NCI-H460 (cell line): Measurements from ENCODE around the gene VIPR2. TPM values are rescaled to one million over a fixed set of nuclear protein-coding genes. Genes with fewer than 3 reads are reported as not detected.
"Not testable (repeated sequence)": the region's sequence is repeated elsewhere in the genome, so short reads cannot be mapped to it uniquely, and the experiment has no call there.

ENCODE experiments used
- DNase-seq: peaks from one replicate; pipeline ENCODE4 v3.0.0-alpha.2; 2016; ENCODE audit warnings: low read depth; ENCODE audit errors: extremely low read depth
- total RNA-seq: library from RNA; depleted of rRNA; stranded (reverse); fragments of >200 nt; shearing (Covaris generic); gene quantifications from 2 replicates; pipeline ENCODE4 v1.2.3, GENCODE V29; 2014

Gene VIPR2
- total RNA-seq, 1 experiment from 2014 or later, result 0.30 TPM

GRCh38 chr7:159094919-159095915 lies 49.5 kb downstream of the VIPR2 start:
- no peak for DNase-seq

GRCh38 chr7:159094023-159094740 lies 50.5 kb downstream of the VIPR2 start:
- DNase-seq, result no peak

- no peak for DNase-seq
Measured at GRCh38 chr7:159093351-159093971, 51.2 kb downstream of the VIPR2 start.

GRCh38 chr7:159092701-159093121 lies 52.0 kb downstream of the VIPR2 start:
- DNase-seq, result no peak

- DNase-seq, result no peak
Measured at GRCh38 chr7:159091480-159092475, 52.9 kb downstream of the VIPR2 start.

GRCh38 chr7:159091041-159091440 lies 53.6 kb downstream of the VIPR2 start:
- no peak for DNase-seq

- DNase-seq, result no peak
Measured at GRCh38 chr7:159088016-159088865, 56.4 kb downstream of the VIPR2 start.

- no peak for DNase-seq
Measured at GRCh38 chr7:159086301-159086925, 58.3 kb downstream of the VIPR2 start.

GRCh38 chr7:159084069-159084801 lies 60.4 kb downstream of the VIPR2 start:
- no peak for DNase-seq

GRCh38 chr7:159083698-159084068 lies 61.0 kb downstream of the VIPR2 start:
- DNase-seq, result no peak

- DNase-seq, result no peak
Measured at GRCh38 chr7:159083001-159083697, 61.5 kb downstream of the VIPR2 start.

GRCh38 chr7:159082075-159082474 lies 62.6 kb downstream of the VIPR2 start:
- DNase-seq, result not testable (repeated sequence)

GRCh38 chr7:159078911-159079270 lies 65.8 kb downstream of the VIPR2 start:
- no peak for DNase-seq

GRCh38 chr7:159078193-159078910 lies 66.3 kb downstream of the VIPR2 start:
- no peak for DNase-seq

- DNase-seq, result no peak
Measured at GRCh38 chr7:159076333-159076732, 68.3 kb downstream of the VIPR2 start.

GRCh38 chr7:159075563-159076238 lies 69.0 kb downstream of the VIPR2 start:
- DNase-seq, result no peak
